HG03442 (cell line): ENCODE data around the gene CRK.
A peak's percentile ranks its signal among the peaks of the same experiment; 100 is the strongest.

ENCODE experiments used
- ATAC-seq: cut with Tn5 transposase; IDR thresholded peaks from one replicate; pipeline ENCODE4 v1.9.1; 2021; ENCODE audit warnings: mild to moderate bottlenecking, moderate library complexity; ENCODE audit not compliant: unreplicated experiment

Gene CRK

DNA sequence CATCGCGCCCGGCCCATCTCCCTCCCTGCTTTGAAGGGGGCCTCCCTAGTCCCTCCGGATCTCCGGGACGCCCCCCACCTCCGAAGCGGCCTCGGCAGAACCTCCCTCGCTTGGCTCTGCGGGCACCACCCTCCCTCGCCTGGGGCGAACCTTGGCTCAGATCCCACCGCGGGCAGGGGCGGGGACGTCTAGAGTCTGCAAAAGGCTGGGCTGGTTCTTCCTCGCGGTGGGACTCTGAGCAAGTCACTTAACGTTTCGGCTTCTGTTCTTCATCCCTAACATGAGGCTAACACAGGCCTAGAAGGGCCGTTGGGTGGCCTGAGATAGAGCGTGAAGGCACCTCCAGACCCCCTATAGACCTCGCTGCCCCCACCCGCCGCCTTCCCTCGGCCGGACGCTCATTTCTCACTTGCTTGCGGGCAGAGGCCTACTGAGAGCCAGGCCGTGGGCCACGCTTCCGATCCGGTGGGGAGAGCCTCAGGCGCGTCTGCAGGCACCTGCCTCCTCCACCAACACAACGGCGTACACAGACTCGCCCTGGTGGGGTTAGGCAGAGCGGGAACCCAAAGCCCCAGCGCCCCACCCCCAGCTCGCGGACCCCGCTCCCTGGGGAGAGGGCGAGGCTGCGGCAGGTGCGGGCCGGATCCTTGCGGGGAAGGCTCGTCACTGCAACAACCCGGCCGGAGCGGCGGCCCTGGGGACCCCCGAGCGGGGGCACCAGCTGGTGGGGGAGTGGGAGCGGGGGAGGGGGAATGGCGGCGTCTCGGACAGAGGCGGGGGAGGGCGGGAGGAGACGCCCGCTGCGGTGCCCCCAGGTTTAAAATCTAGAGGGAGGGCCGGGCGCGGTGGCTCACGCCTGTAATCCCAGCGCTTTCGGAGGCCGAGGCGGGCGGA lies 31.0 kb upstream of the CRK start:
- no peak for ATAC-seq

- peak; percentile 42 for ATAC-seq
Measured at GRCh38 chr17:1485423-1486376, 29.7 kb upstream of the CRK start.

GRCh38 chr17:1484676-1485422 lies 28.8 kb upstream of the CRK start:
- peak; percentile 35 for ATAC-seq

DNA sequence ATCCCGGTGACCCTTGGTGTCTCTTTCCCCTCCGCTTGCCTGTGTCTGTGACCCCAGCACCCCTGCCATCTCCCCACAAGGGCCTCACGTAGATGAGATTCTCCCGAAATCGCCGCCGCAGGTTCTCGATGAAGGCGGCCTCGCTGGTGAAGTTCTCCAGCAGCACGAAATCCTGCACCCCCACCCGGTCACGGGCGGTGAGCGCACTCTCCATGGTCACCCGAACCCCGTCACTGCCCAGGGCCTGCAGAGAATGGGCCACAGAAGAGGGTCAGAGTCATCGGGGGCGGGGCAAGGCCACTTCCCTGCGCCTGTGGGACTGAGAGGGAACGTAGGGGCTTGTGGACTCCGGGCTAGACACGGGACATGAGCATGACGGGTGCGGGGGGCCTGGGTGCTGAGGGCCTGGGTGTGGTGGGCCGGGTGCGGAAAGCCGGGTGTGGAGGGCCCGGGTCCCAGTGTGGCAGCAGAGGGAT lies 28.1 kb upstream of the CRK start:
- ATAC-seq = no peak

- no peak for ATAC-seq
Measured at GRCh38 chr17:1482680-1483079, 26.6 kb upstream of the CRK start.

- no peak for ATAC-seq
Measured at GRCh38 chr17:1481736-1482135, 25.7 kb upstream of the CRK start.

DNA sequence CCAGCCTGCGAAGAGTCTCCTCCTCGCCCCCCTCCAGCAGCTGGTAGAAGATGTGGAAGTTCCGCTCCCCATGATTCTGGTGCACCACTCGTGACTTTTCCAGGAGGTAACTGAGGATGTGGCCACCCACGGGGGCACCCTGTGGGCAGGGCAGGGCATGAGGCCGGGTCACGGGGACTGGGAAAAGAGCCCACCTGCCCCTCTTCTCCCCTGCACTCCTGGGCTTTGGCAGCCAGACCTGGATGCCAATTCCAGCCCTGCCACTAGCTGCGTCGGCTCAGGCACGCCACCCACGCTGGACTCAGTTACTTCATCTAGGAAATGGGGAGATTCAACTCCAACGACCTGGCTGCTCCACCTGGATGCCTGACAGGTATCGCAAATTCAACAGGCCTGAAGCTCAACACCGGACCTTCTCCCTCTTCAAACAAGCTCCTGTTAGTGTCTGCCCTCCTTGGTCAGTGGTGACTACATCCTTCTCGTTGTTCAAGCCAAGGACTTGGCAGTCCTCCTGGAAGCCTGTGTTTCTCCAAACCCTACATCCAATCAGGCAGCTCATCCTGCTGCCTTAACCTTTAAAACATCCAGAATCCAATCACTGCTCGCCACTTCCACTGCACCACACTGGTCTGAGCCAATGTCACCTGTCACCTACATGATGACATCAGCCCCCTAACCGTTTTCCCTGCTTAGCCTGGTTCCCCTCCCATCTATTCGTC lies 24.9 kb upstream of the CRK start:
- no peak for ATAC-seq

DNA sequence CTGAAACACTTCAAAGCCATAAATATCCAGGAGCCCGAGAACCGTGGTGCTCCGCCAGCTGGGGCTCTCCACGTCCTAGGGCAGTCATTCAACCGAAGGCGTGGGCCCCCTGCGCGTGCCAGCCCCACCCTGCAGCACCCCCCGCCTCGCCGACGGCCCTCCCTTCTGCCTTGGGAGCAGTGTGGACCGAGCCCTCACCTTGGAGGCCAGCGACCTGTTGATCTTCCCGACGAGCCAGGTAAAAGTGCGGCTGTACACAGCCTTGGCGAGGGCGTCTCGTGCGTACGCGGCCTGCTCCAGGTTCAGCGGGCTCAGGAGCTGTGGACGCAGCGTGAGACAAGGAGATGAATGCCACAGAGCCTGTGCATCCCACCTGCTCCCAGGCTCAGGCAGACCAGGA lies 22.4 kb upstream of the CRK start:
- no peak for ATAC-seq

DNA sequence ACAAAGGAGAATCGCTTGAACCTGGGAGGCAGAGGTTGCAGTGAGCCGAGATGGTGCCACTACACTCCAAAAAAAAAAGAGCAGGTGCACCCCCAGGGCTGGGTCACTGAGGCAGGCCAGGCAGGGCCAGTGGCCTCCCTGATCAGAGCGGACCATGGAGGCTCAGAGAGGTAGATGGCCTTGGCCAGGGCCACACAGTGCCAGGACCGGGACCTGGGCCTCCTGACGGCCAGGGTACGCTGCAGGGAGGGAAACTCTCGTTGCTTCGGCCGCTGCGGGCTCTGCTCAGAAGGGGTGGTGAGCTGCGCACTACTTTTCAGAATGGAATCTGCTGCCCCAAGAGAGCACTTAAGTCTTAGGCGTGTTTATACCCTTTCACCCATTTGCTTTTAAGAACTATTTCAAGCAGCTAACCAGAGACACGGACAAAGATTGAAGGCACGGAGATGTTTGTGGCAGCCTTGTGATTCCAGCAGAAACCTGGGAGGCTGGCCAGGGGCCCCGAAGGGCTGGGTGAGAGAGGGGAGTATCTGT lies 19.4 kb upstream of the CRK start:
- ATAC-seq = no peak

DNA sequence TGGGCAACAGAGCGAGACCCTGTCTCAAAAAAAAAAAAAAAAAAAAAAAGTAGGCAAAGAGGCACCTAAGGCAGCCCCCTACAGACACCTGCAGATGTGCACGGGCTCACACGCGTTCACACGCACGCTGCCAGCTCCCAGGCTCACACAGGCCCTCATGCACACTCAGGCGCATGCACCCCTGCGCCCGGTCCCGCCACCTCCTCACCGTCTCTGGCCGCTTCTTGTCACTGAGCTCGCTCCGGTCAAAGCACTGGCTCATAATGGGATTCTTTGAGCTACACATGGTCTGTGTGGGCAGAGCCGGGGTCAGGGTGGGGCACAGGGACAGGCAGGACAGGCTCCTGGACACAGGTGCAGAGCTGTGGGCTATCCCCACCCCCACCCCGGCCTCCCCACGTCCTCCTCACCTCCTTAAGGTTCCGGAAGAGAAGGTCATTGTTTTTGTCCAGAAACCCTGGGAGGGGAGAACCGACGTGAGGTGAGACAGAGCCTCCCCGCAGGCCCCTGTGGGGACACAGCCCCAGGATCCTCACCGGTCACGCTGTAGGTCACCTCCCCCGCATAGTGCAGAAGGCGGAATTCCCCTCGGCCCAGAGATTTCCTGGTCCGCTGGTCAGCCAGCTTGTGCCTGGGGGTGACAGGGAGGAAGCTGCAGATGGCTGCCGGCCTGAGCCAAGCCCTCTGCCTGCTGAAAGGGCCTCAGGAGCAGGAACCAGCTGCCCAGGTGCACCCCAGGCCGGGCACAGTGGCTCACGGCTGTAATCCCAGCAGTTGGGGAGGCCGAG lies 18.6 kb upstream of the CRK start:
- ATAC-seq = peak; percentile 58

GRCh38 chr17:1473841-1474240 lies 17.8 kb upstream of the CRK start:
- ATAC-seq = no peak

DNA sequence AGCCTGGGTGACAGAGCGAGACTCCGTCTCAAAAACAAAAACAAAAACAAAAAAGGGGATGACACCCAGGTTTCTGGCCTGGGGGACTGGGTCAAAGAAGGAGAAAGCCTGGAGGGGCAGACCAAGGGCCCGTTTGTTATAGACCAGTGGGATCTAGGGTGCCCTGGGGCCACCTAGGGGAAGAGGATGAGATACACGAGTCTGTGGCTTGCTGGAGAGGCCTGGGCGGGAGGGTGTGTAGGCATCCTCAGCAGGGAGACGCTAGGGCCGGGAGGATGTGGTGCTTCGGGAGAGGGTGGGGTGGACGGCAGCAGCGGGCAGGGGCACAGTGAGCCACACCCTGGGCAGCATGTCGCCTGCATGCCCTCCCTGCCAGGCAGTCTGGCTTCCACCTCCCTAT lies 17.1 kb upstream of the CRK start:
- no peak for ATAC-seq

DNA sequence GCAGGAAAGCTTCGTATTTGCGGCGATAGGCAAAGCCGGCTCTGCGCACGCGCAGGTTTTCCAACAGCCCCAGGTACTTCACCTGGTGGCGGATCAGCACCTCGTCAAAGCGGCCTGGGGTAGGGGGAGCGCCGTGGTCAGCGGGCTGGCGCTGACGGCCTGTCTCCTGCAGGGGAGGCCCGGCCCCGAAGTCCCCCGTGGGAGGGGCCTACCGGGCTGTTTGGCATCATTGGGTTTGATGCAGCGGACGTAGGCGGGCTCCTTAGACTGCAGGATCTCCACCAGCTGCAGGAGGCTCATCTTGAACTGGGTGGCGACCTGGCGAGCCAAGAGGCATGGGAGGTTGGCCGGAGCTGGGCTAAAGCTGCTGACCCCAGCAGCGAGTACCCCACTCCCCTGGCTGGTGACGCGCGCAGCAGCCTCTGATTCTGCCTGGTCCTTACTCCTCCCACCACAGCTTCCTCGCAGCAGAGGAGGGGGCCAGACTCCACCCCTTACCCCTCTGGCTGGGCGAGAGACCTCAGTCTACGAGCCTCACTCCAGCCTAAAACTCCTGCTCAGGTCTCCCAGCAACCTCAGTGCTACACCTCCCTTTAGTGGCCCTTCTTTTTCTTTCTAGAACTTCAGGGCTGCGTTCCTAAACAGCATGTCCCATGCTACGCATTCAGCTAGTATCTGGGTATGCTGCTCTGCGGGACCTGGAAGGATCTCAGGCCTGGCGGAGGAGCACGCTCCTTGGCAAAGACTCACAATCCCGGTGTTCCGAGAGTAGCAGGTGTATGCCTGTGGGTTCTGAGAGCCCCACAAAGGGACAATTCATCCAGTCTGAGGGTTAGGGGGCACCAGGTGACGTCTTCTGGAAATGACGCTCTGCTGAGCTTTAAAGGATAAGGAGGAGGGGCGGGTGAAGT lies 16.1 kb upstream of the CRK start:
- no peak for ATAC-seq

GRCh38 chr17:1471490-1471889 lies 15.5 kb upstream of the CRK start:
- no peak for ATAC-seq

- no peak for ATAC-seq
Measured at GRCh38 chr17:1470755-1471462, 14.9 kb upstream of the CRK start.

GRCh38 chr17:1470071-1470754 lies 14.2 kb upstream of the CRK start:
- no peak for ATAC-seq

DNA sequence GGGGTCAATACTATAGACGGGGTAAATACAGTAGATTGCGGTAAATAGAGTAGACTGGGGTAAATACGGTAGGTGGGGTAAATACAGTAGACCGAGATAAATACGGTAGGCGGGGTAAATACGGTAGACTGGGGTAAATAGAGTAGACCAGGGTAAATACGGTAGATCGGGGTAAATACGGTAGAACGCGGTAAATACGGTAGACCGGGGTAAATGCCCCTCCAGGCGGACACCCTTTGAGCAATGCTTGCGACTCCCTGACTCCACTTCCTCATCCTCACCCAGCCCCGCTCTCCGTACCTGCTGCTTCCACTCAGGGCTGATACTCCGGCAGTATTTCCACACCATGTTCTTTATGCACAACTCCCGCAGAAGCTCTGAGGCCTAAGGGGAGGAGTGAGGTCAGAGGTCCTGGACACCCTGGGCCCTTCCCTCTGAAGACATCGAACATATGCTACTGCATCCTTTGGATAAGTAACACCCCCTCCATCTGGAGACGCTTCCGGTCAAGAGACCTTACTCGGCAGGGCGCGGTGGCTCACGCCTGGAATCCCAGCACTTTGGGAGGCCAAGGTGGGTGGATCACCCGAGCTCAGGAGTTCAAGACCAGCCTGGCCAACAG lies 13.3 kb upstream of the CRK start:
- no peak for ATAC-seq
